ENCODE data around the gene KLHL12. TPM values are rescaled to one million over a fixed set of nuclear protein-coding genes. Genes with fewer than 3 reads are reported as not detected.

KLHL12 gene
- total RNA-seq, 2 donors from 2014 or later, result 34.4 to 39.4 TPM

- Histone ChIP-seq H3K4me3 (ENCODE audit: low read length) (no peak overlapping the region), H3K9me3 (ENCODE audit: control insufficient read depth, low read length) (no peaks in the 10 kb centered on the region), H3K4me1 (ENCODE audit: control insufficient read depth, insufficient read depth, low read length) (no peaks in the 10 kb centered on the region), H3K27me3 (ENCODE audit: control insufficient read depth, insufficient read depth, low read length, poor library complexity, severe bottlenecking) (no peaks in the 10 kb centered on the region), H3K36me3 (ENCODE audit: control insufficient read depth, insufficient read depth, low read length) (no peaks in the 10 kb centered on the region), H3K9ac (ENCODE audit: extremely low read depth, low read length, poor library complexity, severe bottlenecking) (no peak overlapping the region), H3K27ac (ENCODE audit: low read depth, low read length) (no peak overlapping the region)
- H3K4me1 Mint-ChIP-seq, result peaks cover 2% of the 10 kb centered on the region
- TF ChIP-seq CTCF (conservative IDR thresholded peaks at IDR 0.05), result no peak
- no peak for DNase-seq
- no peaks in the 10 kb centered on the region for H3K9me3 Mint-ChIP-seq
- no peak overlapping the region for H3K27ac Mint-ChIP-seq
- 90 to 96% methylated on average over 6 to 7 of the region's 7 CpGs for WGBS, 2 experiments (ENCODE audit: insufficient coverage in 1 of 2, insufficient read length in 1 of 2)
- H3K27me3 Mint-ChIP-seq (ENCODE audit: insufficient read depth), result peaks cover 3% of the 10 kb centered on the region
- peaks cover 2% of the 10 kb centered on the region for H3K36me3 Mint-ChIP-seq (ENCODE audit: low read depth)
- no peak overlapping the region for H3K4me3 Mint-ChIP-seq
These were observed 76.3 kb downstream of the KLHL12 start for GRCh38 chr1:202850593-202851362.

- no peak overlapping the region for H3K27ac Mint-ChIP-seq
- Histone ChIP-seq H3K9me3 (ENCODE audit: control insufficient read depth, low read length) (no peaks in the 10 kb centered on the region), H3K9ac (ENCODE audit: extremely low read depth, low read length, poor library complexity, severe bottlenecking) (no peak overlapping the region), H3K4me1 (ENCODE audit: control insufficient read depth, insufficient read depth, low read length) (no peaks in the 10 kb centered on the region), H3K27ac (ENCODE audit: low read depth, low read length) (no peak overlapping the region), H3K36me3 (ENCODE audit: control insufficient read depth, insufficient read depth, low read length) (no peaks in the 10 kb centered on the region), H3K4me3 (ENCODE audit: low read length) (no peak overlapping the region), H3K27me3 (ENCODE audit: control insufficient read depth, insufficient read depth, low read length, poor library complexity, severe bottlenecking) (no peaks in the 10 kb centered on the region)
- DNase-seq, result no peak
- H3K9me3 Mint-ChIP-seq, result no peaks in the 10 kb centered on the region
- H3K4me1 Mint-ChIP-seq, result peaks cover 2% of the 10 kb centered on the region
- no peaks in the 10 kb centered on the region for H3K36me3 Mint-ChIP-seq (ENCODE audit: low read depth)
- H3K4me3 Mint-ChIP-seq, result no peak overlapping the region
- no peak for TF ChIP-seq CTCF (conservative IDR thresholded peaks at IDR 0.05)
- WGBS, 2 experiments (ENCODE audit: insufficient coverage in 1 of 2, insufficient read length in 1 of 2), result 81 to 83% methylated on average over 1 to 2 of the region's 2 CpGs
- H3K27me3 Mint-ChIP-seq (ENCODE audit: insufficient read depth), result peaks cover 16% of the 10 kb centered on the region
These were observed 78.9 kb downstream of the KLHL12 start for GRCh38 chr1:202848191-202848542.

- Mint-ChIP-seq H3K4me3 (no peak overlapping the region), H3K36me3 (ENCODE audit: low read depth) (no peaks in the 10 kb centered on the region), H3K27ac (no peak overlapping the region), H3K9me3 (no peaks in the 10 kb centered on the region), H3K27me3 (ENCODE audit: insufficient read depth) (peaks cover 16% of the 10 kb centered on the region), H3K4me1 (no peaks in the 10 kb centered on the region)
- H3K4me1 ChIP-seq (ENCODE audit: control insufficient read depth, insufficient read depth, low read length), result no peaks in the 10 kb centered on the region
- TF ChIP-seq CTCF (conservative IDR thresholded peaks at IDR 0.05), result no peak
- no peak overlapping the region for H3K4me3 ChIP-seq (ENCODE audit: low read length)
- no peak for DNase-seq
- H3K27me3 ChIP-seq (ENCODE audit: control insufficient read depth, insufficient read depth, low read length, poor library complexity, severe bottlenecking), result no peaks in the 10 kb centered on the region
- H3K36me3 ChIP-seq (ENCODE audit: control insufficient read depth, insufficient read depth, low read length), result no peaks in the 10 kb centered on the region
- 80 to 83% methylated on average over 6 of the region's 6 CpGs for WGBS, 2 experiments (ENCODE audit: insufficient coverage in 1 of 2, insufficient read length in 1 of 2)
- H3K9me3 ChIP-seq (ENCODE audit: control insufficient read depth, low read length), result no peaks in the 10 kb centered on the region
- no peak overlapping the region for H3K27ac ChIP-seq (ENCODE audit: low read depth, low read length)
- no peak overlapping the region for H3K9ac ChIP-seq (ENCODE audit: extremely low read depth, low read length, poor library complexity, severe bottlenecking)
These were observed 82.1 kb downstream of the KLHL12 start for GRCh38 chr1:202844935-202845334.

Measured in endodermal cell (in vitro differentiated cells).